ENCODE measurements around the gene MTCH1. TPM values are rescaled to one million over a fixed set of nuclear protein-coding genes. Genes with fewer than 3 reads are reported as not detected.

MTCH1 gene
- total and polyA plus RNA-seq, 2 experiments from 2014 or later, result 290 to 533 TPM

- Histone ChIP-seq H3K4me3 (no peak overlapping the region), H3K9me3 (ENCODE audit: low read depth) (no peaks in the 10 kb centered on the region), H3K4me1 (ENCODE audit: low read depth) (peaks cover 16% of the 10 kb centered on the region), H3K27ac (no peak overlapping the region), H3K36me3 (peaks cover 14% of the 10 kb centered on the region), H3K27me3 (no peaks in the 10 kb centered on the region)
- peak in 1 of 2 donors; percentile 35 for DNase-seq (ENCODE audit: low read depth in 1 of 2, low spot score in 1 of 2)
- no peak for TF ChIP-seq CTCF (IDR thresholded peaks at IDR 0.05; ENCODE audit: low read depth, low read length)
These were observed 22.3 kb downstream of the MTCH1 start for GRCh38 chr6:36963451-36964290.

GRCh38 chr6:36962874-36963273 is 23.1 kb downstream of the MTCH1 start:
- H3K36me3 ChIP-seq, result peaks cover 6% of the 10 kb centered on the region
- TF ChIP-seq CTCF (IDR thresholded peaks at IDR 0.05; ENCODE audit: low read depth, low read length), result no peak
- DNase-seq (ENCODE audit: low read depth in 1 of 2, low spot score in 1 of 2), result peak in 1 of 2 donors; percentile 71

GRCh38 chr6:36961441-36962435 is 24.3 kb downstream of the MTCH1 start:
- no peaks in the 10 kb centered on the region for H3K27me3 ChIP-seq
- H3K4me3 ChIP-seq, result no peak overlapping the region
- no peaks in the 10 kb centered on the region for H3K36me3 ChIP-seq
- no peak overlapping the region for H3K27ac ChIP-seq
- H3K9me3 ChIP-seq (ENCODE audit: low read depth), result no peaks in the 10 kb centered on the region
- H3K4me1 ChIP-seq (ENCODE audit: low read depth), result peaks cover 16% of the 10 kb centered on the region
- no peak for DNase-seq (ENCODE audit: low read depth in 1 of 2, low spot score in 1 of 2)
- TF ChIP-seq CTCF (IDR thresholded peaks at IDR 0.05; ENCODE audit: low read depth, low read length), result no peak

More at GRCh38 chr6:36962874-36963273, 23.1 kb downstream of the MTCH1 start:
- Histone ChIP-seq H3K4me1 (ENCODE audit: low read depth) (peaks cover 16% of the 10 kb centered on the region), H3K9me3 (ENCODE audit: low read depth) (no peaks in the 10 kb centered on the region), H3K27me3 (no peaks in the 10 kb centered on the region), H3K27ac (no peak overlapping the region), H3K4me3 (no peak overlapping the region)

GRCh38 chr6:36959555-36960250 is 26.3 kb downstream of the MTCH1 start:
- Histone ChIP-seq H3K9me3 (ENCODE audit: low read depth) (no peaks in the 10 kb centered on the region), H3K36me3 (no peaks in the 10 kb centered on the region), H3K4me3 (no peak overlapping the region), H3K27me3 (no peaks in the 10 kb centered on the region), H3K4me1 (ENCODE audit: low read depth) (peaks cover 29% of the 10 kb centered on the region), H3K27ac (no peak overlapping the region)
- TF ChIP-seq CTCF (IDR thresholded peaks at IDR 0.05; ENCODE audit: low read depth, low read length), result no peak
- DNase-seq (ENCODE audit: low read depth in 1 of 2, low spot score in 1 of 2), result no peak
